Mesendoderm (in vitro differentiated cells): Measurements from ENCODE around the gene NPLOC4.

Experiments
- DNase-seq: peaks from one replicate; pipeline ENCODE4 v3.0.0; 2013
- H2AK5ac ChIP-seq: 2 replicates; pipeline ENCODE4 v1.6.1; 2013; ENCODE audit warnings: low read length, inconsistent platforms
- H2BK120ac ChIP-seq: 2 replicates; pipeline ENCODE4 v1.6.1; 2013; ENCODE audit warnings: low read depth, mild to moderate bottlenecking, low read length, moderate library complexity, mixed read lengths
- H2BK15ac ChIP-seq: replicated peaks from 2 replicates; pipeline ENCODE4 v1.6.1; 2013; ENCODE audit warnings: low read depth, mild to moderate bottlenecking, moderate library complexity
- H2BK5ac ChIP-seq: 2 replicates; pipeline ENCODE4 v1.6.1; 2013; ENCODE audit warnings: low read length, inconsistent platforms
- H3K18ac ChIP-seq: 2 replicates; pipeline ENCODE4 v1.6.1; 2013; ENCODE audit warnings: mild to moderate bottlenecking, low read length, mixed read lengths
- H3K23ac ChIP-seq: one replicate; pipeline ENCODE4 v1.6.1; 2013; ENCODE audit warnings: low read length
- H3K27ac ChIP-seq: 2 replicates; pipeline ENCODE4 v1.5.1; 2013; ENCODE audit warnings: low read depth, mild to moderate bottlenecking, inconsistent platforms, low read length, moderate library complexity
- H3K27me3 ChIP-seq: 2 replicates; pipeline ENCODE4 v1.6.1; 2013; ENCODE audit warnings: low read length, control low read depth, mild to moderate bottlenecking, inconsistent platforms; ENCODE audit not compliant: insufficient read depth, poor library complexity
- H3K36me3 ChIP-seq: 2 replicates; pipeline ENCODE4 v1.6.1; 2013; ENCODE audit warnings: low read length, inconsistent platforms; ENCODE audit not compliant: control insufficient read depth, insufficient read depth
- H3K4ac ChIP-seq: one replicate; pipeline ENCODE4 v1.6.1; 2013; ENCODE audit warnings: low read depth, mild to moderate bottlenecking, low read length, moderate library complexity
- H3K4me1 ChIP-seq: 2 replicates; pipeline ENCODE4 v1.6.1; 2013; ENCODE audit warnings: low read depth, low read length, inconsistent platforms; ENCODE audit not compliant: control insufficient read depth
- H3K4me2 ChIP-seq: 2 replicates; pipeline ENCODE4 v1.6.1; 2013; ENCODE audit warnings: low read length
- H3K4me3 ChIP-seq: 2 replicates; pipeline ENCODE4 v1.5.1; 2013; ENCODE audit warnings: mild to moderate bottlenecking, low read length
- H3K56ac ChIP-seq: one replicate; pipeline ENCODE4 v1.6.1; 2013; ENCODE audit warnings: low read length
- H3K79me1 ChIP-seq: 2 replicates; pipeline ENCODE4 v1.6.1; 2013; ENCODE audit warnings: low read length, inconsistent platforms
- H3K79me2 ChIP-seq: 2 replicates; pipeline ENCODE4 v1.6.1; 2013; ENCODE audit warnings: mild to moderate bottlenecking, low read length; ENCODE audit not compliant: control insufficient read depth, insufficient read depth
- H3K9ac ChIP-seq: 2 replicates; pipeline ENCODE4 v1.6.1; 2013; ENCODE audit warnings: low read length, inconsistent platforms
- H4K5ac ChIP-seq: one replicate; pipeline ENCODE4 v1.6.1; 2013; ENCODE audit warnings: low read length
- H4K8ac ChIP-seq: one replicate; pipeline ENCODE4 v1.6.1; 2013; ENCODE audit warnings: low read depth, mild to moderate bottlenecking, control low read depth, low read length, moderate library complexity
- WGBS: extraction: QIAGEN DNeasy Blood & Tissue Kit; methylation state at CpG from one replicate; pipeline ENCODE4 v1.1.7; 2013; ENCODE audit warnings: low lambda C conversion rate, missing lambda C conversion rate; ENCODE audit not compliant: insufficient coverage; ENCODE audit errors: extremely low coverage; 5-methylcytosine and 5-hydroxymethylcytosine counted together

The NPLOC4 gene

GRCh38 chr17:81519284-81520020 lies 117.5 kb downstream of the NPLOC4 start:
- no peak overlapping the region for H2AK5ac ChIP-seq
- H2BK120ac ChIP-seq, result no peak overlapping the region
- H3K4me2 ChIP-seq, result peak overlapping the region; percentile 77
- H4K5ac ChIP-seq, result no peak overlapping the region
- DNase-seq, result peak; percentile 75
- H3K27me3 ChIP-seq, result no peaks in the 10 kb centered on the region
- H3K4me3 ChIP-seq, result no peak overlapping the region
- H3K79me1 ChIP-seq, result peaks cover 3% of the 10 kb centered on the region
- H2BK15ac ChIP-seq, result no peak overlapping the region
- H3K9ac ChIP-seq, result peak overlapping the region; percentile 72
- H3K36me3 ChIP-seq, result no peaks in the 10 kb centered on the region
- H2BK5ac ChIP-seq, result no peak overlapping the region
- no peak overlapping the region for H3K18ac ChIP-seq
- H4K8ac ChIP-seq, result no peak overlapping the region
- peak overlapping the region; percentile 83 for H3K56ac ChIP-seq
- H3K4ac ChIP-seq, result no peak overlapping the region
- WGBS, result no CpG with 5 or more reads among the region's 61 CpGs
- H3K27ac ChIP-seq, result no peak overlapping the region
- H3K79me2 ChIP-seq, result peaks cover 16% of the 10 kb centered on the region
- peak overlapping the region; percentile 66 for H3K23ac ChIP-seq
- peaks cover 12% of the 10 kb centered on the region for H3K4me1 ChIP-seq

- Histone ChIP-seq H3K4me1 (peaks cover 12% of the 10 kb centered on the region), H2BK15ac (no peak overlapping the region), H3K27me3 (no peaks in the 10 kb centered on the region), H3K4me3 (no peak overlapping the region), H3K9ac (peak overlapping the region; percentile 72), H2BK120ac (no peak overlapping the region), H3K23ac (peak overlapping the region; percentile 66), H4K5ac (no peak overlapping the region), H3K18ac (no peak overlapping the region), H3K4me2 (peak overlapping the region; percentile 77), H3K79me2 (peaks cover 16% of the 10 kb centered on the region), H4K8ac (no peak overlapping the region), H3K27ac (no peak overlapping the region), H3K79me1 (peaks cover 3% of the 10 kb centered on the region), H2AK5ac (no peak overlapping the region), H3K56ac (peak overlapping the region; percentile 83), H2BK5ac (no peak overlapping the region), H3K36me3 (no peaks in the 10 kb centered on the region), H3K4ac (no peak overlapping the region)
- no CpG with 5 or more reads among the region's 47 CpGs for WGBS
- DNase-seq, result peak; percentile 61
These were observed 118.1 kb downstream of the NPLOC4 start for GRCh38 chr17:81518785-81519283.

DNA sequence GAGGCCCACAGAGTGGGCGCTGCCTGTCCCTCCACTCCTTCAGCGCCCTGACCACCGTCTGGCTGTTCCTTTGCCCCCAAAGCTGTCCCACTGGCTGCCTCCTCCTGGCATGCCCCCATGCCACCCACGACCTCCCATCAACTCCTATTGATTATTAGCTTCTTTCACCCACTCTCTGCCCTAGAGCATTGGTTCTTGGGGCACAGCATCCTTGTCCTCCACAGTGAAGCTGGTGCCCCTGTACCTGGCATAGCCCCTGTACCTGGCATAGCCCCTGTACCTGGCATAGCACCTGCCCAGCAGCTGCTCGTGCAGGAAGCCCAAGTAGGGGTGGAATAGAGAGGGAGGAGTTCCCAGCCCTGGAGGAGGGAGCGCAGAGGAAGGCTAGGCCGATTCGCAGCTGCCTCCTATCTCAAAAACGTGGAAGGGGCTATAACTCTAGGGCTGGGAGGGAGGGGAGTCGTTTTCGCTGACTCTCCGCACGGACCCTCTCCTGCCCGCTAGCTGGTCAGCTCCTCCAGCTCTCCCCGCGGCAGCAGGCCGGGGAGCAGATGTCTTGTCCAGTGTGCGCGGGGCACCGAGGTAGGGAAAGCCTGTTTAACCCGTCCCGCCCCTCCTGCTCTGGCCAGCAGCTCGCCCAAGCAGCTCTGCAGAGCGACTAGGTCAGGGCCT lies 118.7 kb downstream of the NPLOC4 start:
- H3K79me2 ChIP-seq, result peaks cover 19% of the 10 kb centered on the region
- H3K56ac ChIP-seq, result peak overlapping the region; percentile 83
- H2BK120ac ChIP-seq, result no peak overlapping the region
- H3K36me3 ChIP-seq, result no peaks in the 10 kb centered on the region
- H3K4me2 ChIP-seq, result peak overlapping the region; percentile 77
- H2BK15ac ChIP-seq, result no peak overlapping the region
- H3K27me3 ChIP-seq, result no peaks in the 10 kb centered on the region
- H3K4me1 ChIP-seq, result peaks cover 12% of the 10 kb centered on the region
- no peak overlapping the region for H3K4ac ChIP-seq
- H3K79me1 ChIP-seq, result peaks cover 3% of the 10 kb centered on the region
- H4K5ac ChIP-seq, result no peak overlapping the region
- no peak overlapping the region for H2AK5ac ChIP-seq
- H3K18ac ChIP-seq, result no peak overlapping the region
- no peak overlapping the region for H3K23ac ChIP-seq
- DNase-seq, result peak; percentile 64
- H4K8ac ChIP-seq, result no peak overlapping the region
- peak overlapping the region; percentile 72 for H3K9ac ChIP-seq
- no peak overlapping the region for H2BK5ac ChIP-seq
- no peak overlapping the region for H3K4me3 ChIP-seq
- H3K27ac ChIP-seq, result no peak overlapping the region
- no CpG with 5 or more reads among the region's 24 CpGs for WGBS

- H3K4ac ChIP-seq, result no peak overlapping the region
- H3K56ac ChIP-seq, result peak overlapping the region; percentile 69
- no peak overlapping the region for H2BK5ac ChIP-seq
- no peak overlapping the region for H3K27ac ChIP-seq
- no peaks in the 10 kb centered on the region for H3K36me3 ChIP-seq
- peaks cover 3% of the 10 kb centered on the region for H3K79me1 ChIP-seq
- no peak overlapping the region for H3K23ac ChIP-seq
- no CpG with 5 or more reads among the region's 24 CpGs for WGBS
- H3K18ac ChIP-seq, result no peak overlapping the region
- no peak overlapping the region for H3K4me2 ChIP-seq
- H3K4me3 ChIP-seq, result no peak overlapping the region
- H2BK15ac ChIP-seq, result no peak overlapping the region
- H3K79me2 ChIP-seq, result peaks cover 19% of the 10 kb centered on the region
- H3K4me1 ChIP-seq, result peaks cover 12% of the 10 kb centered on the region
- no peak overlapping the region for H2BK120ac ChIP-seq
- H4K5ac ChIP-seq, result no peak overlapping the region
- peak overlapping the region; percentile 38 for H2AK5ac ChIP-seq
- H3K9ac ChIP-seq, result peak overlapping the region; percentile 66
- DNase-seq, result peak; percentile 75
- H3K27me3 ChIP-seq, result no peaks in the 10 kb centered on the region
- H4K8ac ChIP-seq, result no peak overlapping the region
These were observed 119.4 kb downstream of the NPLOC4 start for GRCh38 chr17:81517339-81518112.

- Histone ChIP-seq H3K27ac (no peak overlapping the region), H3K56ac (peak overlapping the region; percentile 69), H3K4ac (no peak overlapping the region), H3K36me3 (no peaks in the 10 kb centered on the region), H2BK120ac (no peak overlapping the region), H3K4me2 (no peak overlapping the region), H4K8ac (no peak overlapping the region), H3K4me1 (peaks cover 12% of the 10 kb centered on the region), H3K23ac (no peak overlapping the region), H3K27me3 (no peaks in the 10 kb centered on the region), H3K79me2 (peaks cover 24% of the 10 kb centered on the region), H3K4me3 (no peak overlapping the region), H2AK5ac (no peak overlapping the region), H2BK5ac (no peak overlapping the region), H4K5ac (no peak overlapping the region), H2BK15ac (no peak overlapping the region), H3K79me1 (peaks cover 3% of the 10 kb centered on the region), H3K9ac (peak overlapping the region; percentile 97), H3K18ac (no peak overlapping the region)
- DNase-seq, result no peak
- WGBS, result no CpG with 5 or more reads among the region's 9 CpGs
These were observed 119.9 kb downstream of the NPLOC4 start for GRCh38 chr17:81517009-81517338.
